Epithelial cell of esophagus (primary cell): ENCODE results near the gene C16orf95.
"Not testable (repeated sequence)": the region's sequence is repeated elsewhere in the genome, so short reads cannot be mapped to it uniquely, and the experiment has no call there.

ENCODE experiments used
- DNase-seq: peaks from one replicate; pipeline ENCODE4 v3.0.0; 2010; ENCODE audit warnings: low read depth
- H3K4me3 ChIP-seq: 2 replicates; pipeline ENCODE4 v1.5.1; 2011; ENCODE audit warnings: mild to moderate bottlenecking, low read length, control low read depth
- TF ChIP-seq, protein P1 (sequence below): IDR thresholded peaks from 2 replicates; pipeline ENCODE4 v1.5.1; 2011; ENCODE audit warnings: low read depth, mild to moderate bottlenecking, low read length, control low read depth, inconsistent platforms; ENCODE audit not compliant: insufficient read depth; ENCODE audit errors: missing control alignments

C16orf95 gene

DNA sequence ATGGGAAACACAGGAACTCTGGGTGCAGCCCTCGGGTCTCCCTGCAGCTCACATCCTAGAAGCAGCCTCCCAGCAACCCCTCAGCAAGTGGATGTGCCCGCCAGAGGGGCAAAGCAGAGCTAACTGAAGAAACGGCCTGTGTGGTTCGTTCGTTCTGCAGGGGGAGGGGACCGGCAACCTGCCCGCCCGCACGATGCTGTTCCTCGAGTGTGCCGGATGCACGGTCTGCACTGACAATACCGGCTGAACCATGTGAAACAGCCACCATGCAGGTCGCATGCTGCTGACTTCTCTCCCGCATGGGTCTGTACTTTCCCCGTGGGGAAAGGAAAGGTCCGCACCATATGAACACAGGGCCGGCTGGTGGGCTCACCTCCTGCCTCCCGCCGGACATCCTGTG is 25.3 kb upstream of the C16orf95 start:
- H3K4me3 ChIP-seq = no peak overlapping the region
- TF ChIP-seq, protein P1, sequence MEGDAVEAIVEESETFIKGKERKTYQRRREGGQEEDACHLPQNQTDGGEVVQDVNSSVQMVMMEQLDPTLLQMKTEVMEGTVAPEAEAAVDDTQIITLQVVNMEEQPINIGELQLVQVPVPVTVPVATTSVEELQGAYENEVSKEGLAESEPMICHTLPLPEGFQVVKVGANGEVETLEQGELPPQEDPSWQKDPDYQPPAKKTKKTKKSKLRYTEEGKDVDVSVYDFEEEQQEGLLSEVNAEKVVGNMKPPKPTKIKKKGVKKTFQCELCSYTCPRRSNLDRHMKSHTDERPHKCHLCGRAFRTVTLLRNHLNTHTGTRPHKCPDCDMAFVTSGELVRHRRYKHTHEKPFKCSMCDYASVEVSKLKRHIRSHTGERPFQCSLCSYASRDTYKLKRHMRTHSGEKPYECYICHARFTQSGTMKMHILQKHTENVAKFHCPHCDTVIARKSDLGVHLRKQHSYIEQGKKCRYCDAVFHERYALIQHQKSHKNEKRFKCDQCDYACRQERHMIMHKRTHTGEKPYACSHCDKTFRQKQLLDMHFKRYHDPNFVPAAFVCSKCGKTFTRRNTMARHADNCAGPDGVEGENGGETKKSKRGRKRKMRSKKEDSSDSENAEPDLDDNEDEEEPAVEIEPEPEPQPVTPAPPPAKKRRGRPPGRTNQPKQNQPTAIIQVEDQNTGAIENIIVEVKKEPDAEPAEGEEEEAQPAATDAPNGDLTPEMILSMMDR = no peak

DNA sequence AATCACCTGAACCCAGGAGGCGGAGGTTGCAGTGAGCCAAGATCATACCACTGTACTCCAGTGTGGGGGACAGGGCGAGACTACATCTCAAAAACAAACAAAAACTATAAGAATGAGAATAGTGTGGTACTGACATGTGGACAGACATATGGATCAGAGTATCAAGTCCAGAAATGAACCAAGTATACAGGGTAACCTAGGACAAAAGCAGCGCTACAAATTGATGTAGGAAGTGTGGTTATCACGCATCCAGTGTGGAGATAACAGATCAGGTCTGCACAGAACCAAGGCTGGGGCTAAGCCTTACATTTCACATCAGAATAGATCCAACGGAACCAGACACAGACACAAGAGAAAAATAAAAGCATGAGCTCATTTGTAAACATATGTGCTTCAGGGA is 23.0 kb upstream of the C16orf95 start:
- no peak overlapping the region for H3K4me3 ChIP-seq
- DNase-seq = no peak
- TF ChIP-seq, protein P1 = no peak

More for the DNA sequence above, 25.3 kb upstream of the C16orf95 start:
- DNase-seq = no peak

DNA sequence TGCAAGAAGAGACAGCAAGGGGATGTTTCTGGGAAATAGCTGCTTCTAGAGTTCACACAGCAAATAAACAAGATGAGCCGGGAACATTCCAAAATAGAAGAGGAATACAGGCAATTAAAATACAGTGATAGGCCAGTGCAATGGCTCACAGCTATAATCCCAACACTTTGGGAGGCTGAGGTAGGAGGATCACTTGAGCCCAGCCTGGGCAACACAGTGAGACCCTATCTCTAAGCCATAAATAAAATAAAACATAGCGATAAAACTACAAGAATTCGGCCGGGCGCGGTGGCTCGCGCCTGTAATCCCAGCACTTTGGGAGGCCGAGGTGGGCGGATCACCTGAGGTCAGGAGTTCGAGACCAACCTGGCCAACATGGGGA is 22.5 kb upstream of the C16orf95 start:
- not testable (repeated sequence) for DNase-seq, H3K4me3 ChIP-seq

DNA sequence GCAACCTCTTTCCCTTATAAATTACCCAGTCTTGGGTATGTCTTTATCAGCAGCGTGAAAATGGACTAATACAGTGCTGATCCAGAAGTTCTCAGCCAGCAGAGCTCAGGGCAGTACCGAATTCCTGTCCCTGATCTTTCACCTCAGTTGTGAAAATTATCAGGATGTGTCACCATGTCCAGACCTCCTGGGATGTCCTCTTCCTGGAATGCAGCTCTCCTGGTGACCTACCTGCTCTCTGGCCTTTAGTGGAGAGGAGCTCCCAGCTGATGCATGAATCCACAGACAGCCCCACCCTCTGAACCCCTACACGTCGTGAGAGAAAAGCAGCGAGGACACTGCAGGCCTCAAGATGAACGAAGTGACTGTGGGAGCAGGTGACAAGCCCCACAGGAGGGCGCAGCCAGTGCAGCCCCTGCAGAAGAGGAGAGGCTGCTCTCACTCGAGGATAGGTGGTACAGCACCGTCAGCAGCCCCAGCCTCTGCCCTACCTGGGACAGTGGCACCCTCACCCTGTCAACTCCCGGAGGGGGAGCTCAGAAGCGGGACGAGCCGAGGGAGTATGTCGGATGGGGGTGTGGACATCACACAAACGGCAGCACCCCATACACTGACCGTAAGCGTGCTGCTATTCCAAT is 22.0 kb upstream of the C16orf95 start:
- TF ChIP-seq, protein P1 = no peak
- no peak overlapping the region for H3K4me3 ChIP-seq
- DNase-seq = no peak

DNA sequence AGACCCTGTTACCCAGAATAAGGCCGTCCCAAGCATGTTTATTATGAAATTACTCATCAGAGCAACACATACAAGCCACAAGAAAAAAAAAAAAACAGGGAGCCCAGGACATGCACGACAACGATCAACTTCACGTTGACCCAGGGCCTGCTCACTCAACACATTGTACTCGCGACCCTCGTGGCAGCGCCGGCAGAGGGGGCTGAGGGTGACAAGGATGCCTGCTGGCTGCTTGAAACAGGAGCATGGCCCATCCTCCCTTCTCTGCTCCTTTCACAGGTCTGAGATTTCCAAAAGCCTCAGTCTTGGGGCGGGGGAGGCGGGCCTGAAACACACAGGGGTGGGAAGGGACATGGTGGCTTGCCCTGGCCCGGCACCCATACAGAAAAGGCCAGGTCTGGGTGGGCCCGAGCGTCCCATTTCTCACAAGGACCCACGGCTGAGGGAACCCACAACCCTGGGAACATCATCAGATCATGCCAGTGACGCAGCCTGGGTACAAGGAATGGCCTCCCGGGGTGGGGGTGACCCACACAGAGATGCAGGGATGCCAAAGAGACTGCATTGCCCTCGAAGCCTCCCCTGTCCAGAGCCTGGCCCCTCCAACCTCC is 21.1 kb upstream of the C16orf95 start:
- H3K4me3 ChIP-seq = no peak overlapping the region
- TF ChIP-seq, protein P1 = no peak
- DNase-seq = no peak

DNA sequence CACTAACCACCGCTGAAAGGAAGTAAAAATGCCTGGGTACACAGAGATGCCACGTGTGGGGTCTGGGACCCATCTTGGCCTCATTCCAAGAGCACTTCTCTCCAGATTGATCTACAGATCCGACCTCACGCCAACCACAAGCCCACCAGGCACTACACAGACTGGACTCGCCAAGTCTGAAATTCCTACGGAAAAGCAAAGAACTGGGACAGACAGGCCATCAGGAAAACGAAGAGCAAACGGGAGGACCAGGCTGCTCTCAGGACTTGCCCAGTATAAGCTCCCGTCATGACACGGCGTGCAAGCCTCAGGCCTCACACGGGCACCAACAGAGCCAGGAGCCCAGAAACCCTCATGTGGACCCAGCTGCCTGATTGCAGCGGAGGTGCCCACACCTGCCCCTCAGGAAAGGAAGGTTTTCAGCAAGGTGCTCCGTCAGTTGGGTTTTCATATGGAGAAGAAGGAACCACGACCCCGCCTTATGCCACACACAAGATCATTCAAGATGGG is 20.1 kb upstream of the C16orf95 start:
- TF ChIP-seq, protein P1 = no peak
- DNase-seq = no peak
- no peak overlapping the region for H3K4me3 ChIP-seq

DNA sequence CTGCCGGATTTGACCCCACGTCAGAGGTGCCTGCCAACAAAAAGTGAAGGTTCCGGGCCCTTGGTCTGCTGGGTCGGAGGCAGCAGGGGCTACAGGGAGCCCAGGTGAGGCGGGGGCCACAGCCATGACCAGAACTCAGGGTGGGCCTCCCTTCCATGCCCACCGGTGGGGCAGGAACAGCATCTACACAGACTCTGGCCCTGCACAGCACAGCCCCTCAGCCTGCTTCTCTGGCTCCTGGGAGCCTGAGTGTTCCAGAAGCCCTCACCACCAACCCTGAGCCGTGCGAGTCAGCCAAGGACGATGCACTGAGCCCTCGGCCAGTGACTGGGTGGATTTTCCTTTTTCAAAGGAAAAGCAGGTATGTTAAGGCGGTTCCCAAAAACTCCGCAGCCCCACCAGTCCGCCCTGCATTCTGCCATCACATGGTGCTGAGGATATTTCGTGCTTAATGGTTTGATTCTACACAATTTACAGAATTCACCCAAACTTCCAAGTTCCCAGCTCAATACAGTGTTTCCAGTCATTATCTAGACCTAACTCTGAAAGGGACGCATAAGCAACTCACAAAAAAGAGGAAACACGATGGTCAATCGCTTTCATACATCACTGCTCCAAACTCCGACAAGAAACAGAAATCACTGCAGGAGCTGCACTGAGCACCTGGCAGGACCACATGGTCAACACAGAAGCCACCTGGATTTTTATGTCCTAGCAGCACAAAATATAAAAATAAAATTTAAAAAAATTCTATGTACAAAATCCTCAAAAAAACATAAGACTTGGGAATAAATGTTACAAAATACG is 19.4 kb upstream of the C16orf95 start:
- no peak for DNase-seq
- H3K4me3 ChIP-seq = no peak overlapping the region
- TF ChIP-seq, protein P1 = no peak
